Upper lobe of left lung (tissue), 4 donors: ENCODE measurements around the gene SPATA6L.

Source experiments
- EP300 ChIP-seq, 4 donors: sonication (generic); formaldehyde crosslinking; IDR thresholded peaks; one replicate each; pipeline ENCODE4 v1.5.1; 2017; ENCODE audit warnings: antibody characterized with exemption in 4 of 4, control low read depth in 2 of 4
- TF ChIP-seq, protein P1 (sequence below), 6 experiments: fragments of 450-650 bp in 4 of 6; fragments of 200-600 bp in 2 of 6; sonication (generic) in 2 of 6; IDR thresholded peaks; one replicate each; pipeline ENCODE4 v1.5.1; 2016 to 2019; ENCODE audit warnings: antibody characterized with exemption in 6 of 6

DNA sequence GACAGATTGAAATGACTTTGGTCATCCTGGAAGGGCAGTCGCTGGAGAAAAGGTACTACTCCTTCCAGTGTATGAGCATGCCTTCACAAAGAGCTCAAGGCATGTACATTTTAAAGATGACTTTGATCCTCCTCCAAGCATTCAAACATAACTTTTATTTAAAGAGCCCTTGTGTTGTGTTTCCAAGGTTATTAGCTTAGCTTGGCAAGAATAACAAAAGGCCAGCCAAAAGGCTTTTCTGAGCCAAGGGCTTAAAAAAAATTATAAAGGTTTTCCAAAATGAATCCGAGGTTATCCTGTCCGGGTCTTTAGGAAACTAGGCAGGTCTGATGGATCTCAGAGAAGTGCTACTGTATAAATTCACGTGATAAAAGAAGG, 75.2 kb downstream of the SPATA6L start:
- TF ChIP-seq EP300 (IDR thresholded peaks at IDR 0.05): no peak
- TF ChIP-seq, protein P1, sequence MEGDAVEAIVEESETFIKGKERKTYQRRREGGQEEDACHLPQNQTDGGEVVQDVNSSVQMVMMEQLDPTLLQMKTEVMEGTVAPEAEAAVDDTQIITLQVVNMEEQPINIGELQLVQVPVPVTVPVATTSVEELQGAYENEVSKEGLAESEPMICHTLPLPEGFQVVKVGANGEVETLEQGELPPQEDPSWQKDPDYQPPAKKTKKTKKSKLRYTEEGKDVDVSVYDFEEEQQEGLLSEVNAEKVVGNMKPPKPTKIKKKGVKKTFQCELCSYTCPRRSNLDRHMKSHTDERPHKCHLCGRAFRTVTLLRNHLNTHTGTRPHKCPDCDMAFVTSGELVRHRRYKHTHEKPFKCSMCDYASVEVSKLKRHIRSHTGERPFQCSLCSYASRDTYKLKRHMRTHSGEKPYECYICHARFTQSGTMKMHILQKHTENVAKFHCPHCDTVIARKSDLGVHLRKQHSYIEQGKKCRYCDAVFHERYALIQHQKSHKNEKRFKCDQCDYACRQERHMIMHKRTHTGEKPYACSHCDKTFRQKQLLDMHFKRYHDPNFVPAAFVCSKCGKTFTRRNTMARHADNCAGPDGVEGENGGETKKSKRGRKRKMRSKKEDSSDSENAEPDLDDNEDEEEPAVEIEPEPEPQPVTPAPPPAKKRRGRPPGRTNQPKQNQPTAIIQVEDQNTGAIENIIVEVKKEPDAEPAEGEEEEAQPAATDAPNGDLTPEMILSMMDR (IDR thresholded peaks at IDR 0.05): no peak
